ENCODE results near the gene L3MBTL4. TPM values are rescaled to one million over a fixed set of nuclear protein-coding genes. Genes with fewer than 3 reads are reported as not detected.

L3MBTL4 gene
- total RNA-seq, 3 donors from 2014 or later = 0.40 to 0.49 (median 0.42) TPM

- no peak overlapping the region for H3K4me3 Mint-ChIP-seq
- DNase-seq (no peak), ATAC-seq (no peak)
- no peaks in the 10 kb centered on the region for H3K27me3 Mint-ChIP-seq (ENCODE audit: low read depth)
- H3K36me3 Mint-ChIP-seq (ENCODE audit: insufficient read depth) = no peaks in the 10 kb centered on the region
- no peaks in the 10 kb centered on the region for H3K9me3 Mint-ChIP-seq
- no peaks in the 10 kb centered on the region for H3K4me1 Mint-ChIP-seq (ENCODE audit: low read depth)
These were observed 441.6 kb downstream of the L3MBTL4 start for GRCh38 chr18:5973099-5973498.

GRCh38 chr18:5972298-5972697, 442.4 kb downstream of the L3MBTL4 start:
- ATAC-seq = no peak
- no peak for DNase-seq
- Mint-ChIP-seq H3K27me3 (ENCODE audit: low read depth) (no peaks in the 10 kb centered on the region), H3K4me1 (ENCODE audit: low read depth) (no peaks in the 10 kb centered on the region), H3K9me3 (no peaks in the 10 kb centered on the region), H3K36me3 (ENCODE audit: insufficient read depth) (no peaks in the 10 kb centered on the region), H3K4me3 (no peak overlapping the region)

- H3K36me3 Mint-ChIP-seq (ENCODE audit: insufficient read depth) = no peaks in the 10 kb centered on the region
- H3K9me3 Mint-ChIP-seq = no peaks in the 10 kb centered on the region
- peaks cover 7% of the 10 kb centered on the region for H3K4me1 Mint-ChIP-seq (ENCODE audit: low read depth)
- no peak for DNase-seq
- no peak for ATAC-seq
- no peak overlapping the region for H3K4me3 Mint-ChIP-seq
- no peaks in the 10 kb centered on the region for H3K27me3 Mint-ChIP-seq (ENCODE audit: low read depth)
These were observed 444.7 kb downstream of the L3MBTL4 start for GRCh38 chr18:5969989-5970403.

- no peak for ATAC-seq
- peaks cover 11% of the 10 kb centered on the region for H3K4me1 Mint-ChIP-seq (ENCODE audit: low read depth)
These were observed 445.2 kb downstream of the L3MBTL4 start for GRCh38 chr18:5969355-5969988.

GRCh38 chr18:5967666-5968065, 447.0 kb downstream of the L3MBTL4 start:
- H3K27me3 Mint-ChIP-seq (ENCODE audit: low read depth) = no peaks in the 10 kb centered on the region
- no peak for DNase-seq
- ATAC-seq = no peak
- no peaks in the 10 kb centered on the region for H3K36me3 Mint-ChIP-seq (ENCODE audit: insufficient read depth)
- H3K4me1 Mint-ChIP-seq (ENCODE audit: low read depth) = peaks cover 14% of the 10 kb centered on the region
- no peaks in the 10 kb centered on the region for H3K9me3 Mint-ChIP-seq
- no peak overlapping the region for H3K4me3 Mint-ChIP-seq

More at GRCh38 chr18:5969355-5969988, 445.2 kb downstream of the L3MBTL4 start:
- DNase-seq = no peak
- H3K27me3 Mint-ChIP-seq (ENCODE audit: low read depth) = no peaks in the 10 kb centered on the region
- no peak overlapping the region for H3K4me3 Mint-ChIP-seq
- no peaks in the 10 kb centered on the region for H3K36me3 Mint-ChIP-seq (ENCODE audit: insufficient read depth)
- H3K9me3 Mint-ChIP-seq = no peaks in the 10 kb centered on the region

- H3K4me3 Mint-ChIP-seq = no peak overlapping the region
These were observed 447.7 kb downstream of the L3MBTL4 start for GRCh38 chr18:5967007-5967406.

GRCh38 chr18:5966514-5966913, 448.2 kb downstream of the L3MBTL4 start:
- Mint-ChIP-seq H3K4me1 (ENCODE audit: low read depth) (peaks cover 14% of the 10 kb centered on the region), H3K9me3 (no peaks in the 10 kb centered on the region), H3K36me3 (ENCODE audit: insufficient read depth) (no peaks in the 10 kb centered on the region), H3K4me3 (no peak overlapping the region), H3K27me3 (ENCODE audit: low read depth) (no peaks in the 10 kb centered on the region)
- ATAC-seq = no peak
- no peak for DNase-seq

More at GRCh38 chr18:5967007-5967406, 447.7 kb downstream of the L3MBTL4 start:
- Mint-ChIP-seq H3K27me3 (ENCODE audit: low read depth) (no peaks in the 10 kb centered on the region), H3K9me3 (no peaks in the 10 kb centered on the region), H3K4me1 (ENCODE audit: low read depth) (peaks cover 14% of the 10 kb centered on the region), H3K36me3 (ENCODE audit: insufficient read depth) (no peaks in the 10 kb centered on the region)
- no peak for DNase-seq
- no peak for ATAC-seq

- Mint-ChIP-seq H3K36me3 (ENCODE audit: insufficient read depth) (no peaks in the 10 kb centered on the region), H3K4me3 (no peak overlapping the region), H3K9me3 (no peaks in the 10 kb centered on the region), H3K27me3 (ENCODE audit: low read depth) (no peaks in the 10 kb centered on the region), H3K4me1 (ENCODE audit: low read depth) (peaks cover 14% of the 10 kb centered on the region)
- ATAC-seq (peak; percentile 48 to 63), DNase-seq (no peak)
These were observed 449.7 kb downstream of the L3MBTL4 start for GRCh38 chr18:5964996-5965395.

- Mint-ChIP-seq H3K27me3 (ENCODE audit: low read depth) (no peaks in the 10 kb centered on the region), H3K36me3 (ENCODE audit: insufficient read depth) (no peaks in the 10 kb centered on the region), H3K9me3 (no peaks in the 10 kb centered on the region), H3K4me1 (ENCODE audit: low read depth) (peaks cover 14% of the 10 kb centered on the region), H3K4me3 (no peak overlapping the region)
- ATAC-seq (peak in 1 of 2 donors; percentile 61), DNase-seq (no peak)
These were observed 450.1 kb downstream of the L3MBTL4 start for GRCh38 chr18:5964596-5964995.

- no peaks in the 10 kb centered on the region for H3K36me3 Mint-ChIP-seq (ENCODE audit: insufficient read depth)
- peaks cover 14% of the 10 kb centered on the region for H3K4me1 Mint-ChIP-seq (ENCODE audit: low read depth)
- no peaks in the 10 kb centered on the region for H3K27me3 Mint-ChIP-seq (ENCODE audit: low read depth)
These were observed 450.6 kb downstream of the L3MBTL4 start for GRCh38 chr18:5964108-5964507.

GRCh38 chr18:5963267-5963666, 451.4 kb downstream of the L3MBTL4 start:
- H3K27me3 Mint-ChIP-seq (ENCODE audit: low read depth) = no peaks in the 10 kb centered on the region
- H3K4me3 Mint-ChIP-seq = no peak overlapping the region
- ATAC-seq (no peak), DNase-seq (no peak)
- peaks cover 14% of the 10 kb centered on the region for H3K4me1 Mint-ChIP-seq (ENCODE audit: low read depth)
- H3K9me3 Mint-ChIP-seq = no peaks in the 10 kb centered on the region
- H3K36me3 Mint-ChIP-seq (ENCODE audit: insufficient read depth) = no peaks in the 10 kb centered on the region

More at GRCh38 chr18:5964108-5964507, 450.6 kb downstream of the L3MBTL4 start:
- H3K4me3 Mint-ChIP-seq = no peak overlapping the region
- no peaks in the 10 kb centered on the region for H3K9me3 Mint-ChIP-seq
- DNase-seq (no peak), ATAC-seq (no peak)

GRCh38 chr18:5962362-5962761, 452.3 kb downstream of the L3MBTL4 start:
- no peak overlapping the region for H3K4me3 Mint-ChIP-seq

GRCh38 chr18:5961828-5962150, 452.9 kb downstream of the L3MBTL4 start:
- H3K4me3 Mint-ChIP-seq = no peak overlapping the region
- H3K36me3 Mint-ChIP-seq (ENCODE audit: insufficient read depth) = no peaks in the 10 kb centered on the region
- H3K9me3 Mint-ChIP-seq = no peaks in the 10 kb centered on the region
- DNase-seq (no peak), ATAC-seq (no peak)
- no peaks in the 10 kb centered on the region for H3K27me3 Mint-ChIP-seq (ENCODE audit: low read depth)
- peaks cover 12% of the 10 kb centered on the region for H3K4me1 Mint-ChIP-seq (ENCODE audit: low read depth)

More at GRCh38 chr18:5962362-5962761, 452.3 kb downstream of the L3MBTL4 start:
- ATAC-seq = no peak
- DNase-seq = no peak
- Mint-ChIP-seq H3K27me3 (ENCODE audit: low read depth) (no peaks in the 10 kb centered on the region), H3K36me3 (ENCODE audit: insufficient read depth) (no peaks in the 10 kb centered on the region), H3K4me1 (ENCODE audit: low read depth) (peaks cover 14% of the 10 kb centered on the region), H3K9me3 (no peaks in the 10 kb centered on the region)

- ATAC-seq (no peak), DNase-seq (no peak)
- no peaks in the 10 kb centered on the region for H3K9me3 Mint-ChIP-seq
- peaks cover 12% of the 10 kb centered on the region for H3K4me1 Mint-ChIP-seq (ENCODE audit: low read depth)
- H3K4me3 Mint-ChIP-seq = no peak overlapping the region
- no peaks in the 10 kb centered on the region for H3K27me3 Mint-ChIP-seq (ENCODE audit: low read depth)
- H3K36me3 Mint-ChIP-seq (ENCODE audit: insufficient read depth) = no peaks in the 10 kb centered on the region
These were observed 453.4 kb downstream of the L3MBTL4 start for GRCh38 chr18:5961097-5961827.

GRCh38 chr18:5958822-5959221, 455.9 kb downstream of the L3MBTL4 start:
- no peaks in the 10 kb centered on the region for H3K4me1 Mint-ChIP-seq (ENCODE audit: low read depth)
- no peaks in the 10 kb centered on the region for H3K9me3 Mint-ChIP-seq
- no peaks in the 10 kb centered on the region for H3K36me3 Mint-ChIP-seq (ENCODE audit: insufficient read depth)
- no peak overlapping the region for H3K4me3 Mint-ChIP-seq
- no peak for DNase-seq
- no peaks in the 10 kb centered on the region for H3K27me3 Mint-ChIP-seq (ENCODE audit: low read depth)
- ATAC-seq = no peak
